GM23338 (cell line): ENCODE results near the gene PDIK1L. TPM values are rescaled to one million over a fixed set of nuclear protein-coding genes. Genes with fewer than 3 reads are reported as not detected.
A peak's percentile ranks its signal among the peaks of the same experiment; 100 is the strongest.

Experiments used
- ATAC-seq: fragments of 200-7000 bp; cut with Tn5 transposase; 3 replicates; pipeline ENCODE4 v1.9.1; 2020
- DNase-seq: peaks from one replicate; pipeline ENCODE4 v3.0.0-alpha.2; 2015; ENCODE audit warnings: low spot score
- H2AFZ ChIP-seq: fragments of 200-600 bp; sonication (generic); 2 replicates; pipeline ENCODE4 v1.8.0; 2016; ENCODE audit warnings: antibody characterized with exemption, mild to moderate bottlenecking, moderate library complexity
- H3F3A ChIP-seq: fragments of 200-600 bp; sonication (generic); replicated peaks from 2 replicates; pipeline ENCODE4 v1.8.0; 2017; ENCODE audit warnings: antibody characterized with exemption, mixed run types, low read depth
- H3K27ac ChIP-seq: fragments of 200-600 bp; sonication (generic); 2 replicates; pipeline ENCODE4 v1.6.1; 2016; ENCODE audit warnings: low read depth
- H3K27me3 ChIP-seq: fragments of 200-600 bp; sonication (generic); 2 replicates; pipeline ENCODE4 v1.8.0; 2016; ENCODE audit warnings: mild to moderate bottlenecking, mixed run types, moderate library complexity; ENCODE audit not compliant: insufficient read depth
- H3K36me3 ChIP-seq: fragments of 200-600 bp; sonication (generic); 2 replicates; pipeline ENCODE4 v1.8.0; 2016; ENCODE audit warnings: mild to moderate bottlenecking; ENCODE audit not compliant: insufficient read depth
- H3K4me1 ChIP-seq: fragments of 200-600 bp; sonication (generic); 2 replicates; pipeline ENCODE4 v1.8.0; 2016; ENCODE audit warnings: mild to moderate bottlenecking, moderate library complexity; ENCODE audit not compliant: insufficient read depth
- H3K4me2 ChIP-seq: fragments of 200-600 bp; sonication (generic); 2 replicates; pipeline ENCODE4 v1.7.1; 2017; ENCODE audit warnings: mixed run types
- H3K4me3 ChIP-seq: fragments of 200-600 bp; sonication (generic); 2 replicates; pipeline ENCODE4 v1.6.1; 2016; ENCODE audit warnings: mixed run types
- H3K79me2 ChIP-seq: fragments of 200-600 bp; sonication (generic); replicated peaks from 2 replicates; pipeline ENCODE4 v1.8.0; 2017; ENCODE audit warnings: mild to moderate bottlenecking; ENCODE audit not compliant: insufficient read depth
- H3K9me2 ChIP-seq: fragments of 200-600 bp; sonication (generic); 2 replicates; pipeline ENCODE4 v1.8.0; 2017; ENCODE audit not compliant: insufficient read depth
- H4K20me1 ChIP-seq: fragments of 200-600 bp; sonication (generic); replicated peaks from 2 replicates; pipeline ENCODE4 v1.8.0; 2017; ENCODE audit warnings: mild to moderate bottlenecking; ENCODE audit not compliant: insufficient read depth
- H3K27ac Mint-ChIP-seq: 2 replicates; pipeline ENCODE4 v1.8.0; 2020; ENCODE audit warnings: inconsistent platforms, mild to moderate bottlenecking, moderate library complexity, mixed read lengths
- H3K27me3 Mint-ChIP-seq: 3 replicates; pipeline ENCODE4 v1.8.0; 2022; ENCODE audit warnings: low read depth, mild to moderate bottlenecking, moderate library complexity, mixed read lengths, inconsistent platforms; ENCODE audit not compliant: insufficient read depth, poor library complexity
- H3K36me3 Mint-ChIP-seq: 3 replicates; pipeline ENCODE4 v1.8.0; 2021; ENCODE audit warnings: low read depth, mild to moderate bottlenecking, inconsistent platforms, moderate library complexity, mixed read lengths
- H3K4me1 Mint-ChIP-seq: 3 replicates; pipeline ENCODE4 v1.8.0; 2020; ENCODE audit warnings: mild to moderate bottlenecking, inconsistent platforms, mixed read lengths
- H3K4me3 Mint-ChIP-seq: 3 replicates; pipeline ENCODE4 v1.8.0; 2021; ENCODE audit warnings: moderate library complexity, mild to moderate bottlenecking, inconsistent platforms, mixed read lengths
- H3K9me3 Mint-ChIP-seq: 3 replicates; pipeline ENCODE4 v1.8.0; 2020; ENCODE audit warnings: moderate library complexity, mild to moderate bottlenecking, inconsistent platforms, mixed read lengths
- CREB1 ChIP-seq: fragments of 250-450 bp; sonication (Bioruptor Pico); IDR thresholded peaks from 2 replicates; pipeline ENCODE4 v1.5.0; 2020; ENCODE audit warnings: low read depth, mild to moderate bottlenecking, moderate library complexity
- ETS1 ChIP-seq: IDR thresholded peaks from 2 replicates; pipeline ENCODE4 v1.6.1; 2016; ENCODE audit warnings: antibody characterized with exemption
- EZH2 ChIP-seq: fragments of 200-600 bp; sonication (generic); IDR thresholded peaks from one replicate; pipeline ENCODE4 v1.8.0; 2017; ENCODE audit warnings: antibody characterized with exemption, mild to moderate bottlenecking, low read depth; ENCODE audit not compliant: unreplicated experiment
- EZH2phosphoT487 ChIP-seq: fragments of 200-600 bp; sonication (generic); IDR thresholded peaks from one replicate; pipeline ENCODE4 v1.8.1; 2018; ENCODE audit warnings: antibody characterized with exemption; ENCODE audit not compliant: unreplicated experiment
- JUNB ChIP-seq: IDR thresholded peaks from one replicate; pipeline ENCODE4 v1.6.1; 2016; ENCODE audit warnings: antibody characterized with exemption; ENCODE audit not compliant: unreplicated experiment
- NANOG ChIP-seq: IDR thresholded peaks from 2 replicates; pipeline ENCODE4 v1.6.1; 2016; ENCODE audit warnings: antibody characterized with exemption, borderline replicate concordance
- POLR2AphosphoS5 ChIP-seq: IDR thresholded peaks from 2 replicates; pipeline ENCODE4 v1.6.1; 2016; ENCODE audit warnings: antibody characterized with exemption, low read depth
- REST ChIP-seq: IDR thresholded peaks from one replicate; pipeline ENCODE4 v1.6.1; 2018; ENCODE audit warnings: antibody characterized with exemption; ENCODE audit not compliant: unreplicated experiment
- STAT1 ChIP-seq: IDR thresholded peaks from one replicate; pipeline ENCODE4 v1.6.1; 2016; ENCODE audit warnings: antibody characterized with exemption; ENCODE audit not compliant: unreplicated experiment
- ZNF114 ChIP-seq: fragments of 250-450 bp; sonication (Bioruptor Pico); IDR thresholded peaks from 2 replicates; pipeline ENCODE4 v1.5.0; 2020; ENCODE audit warnings: mild to moderate bottlenecking, moderate library complexity
- ZNF331 ChIP-seq: fragments of 250-450 bp; sonication (Bioruptor Pico); IDR thresholded peaks from 2 replicates; pipeline ENCODE4 v1.5.0; 2020; ENCODE audit warnings: low read depth, mild to moderate bottlenecking, moderate library complexity
- ZNF462 ChIP-seq: fragments of 250-450 bp; sonication (Bioruptor Pico); IDR thresholded peaks from 2 replicates; pipeline ENCODE4 v1.5.0; 2020; ENCODE audit warnings: mild to moderate bottlenecking, moderate library complexity
- polyA plus RNA-seq: library from polyadenylated mRNA; unstranded; fragments of >200 nt; fragmentation: Nextera tagmentation; extraction: Ambion mirVana; gene quantifications from 2 replicates; pipeline ENCODE4 v1.2.1, GENCODE V29; 2016
- total RNA-seq: library from RNA; depleted of rRNA; stranded (reverse); fragments of >200 nt; shearing (Covaris generic); gene quantifications from 2 replicates; pipeline ENCODE4 v1.2.3, GENCODE V29; 2014
- TF ChIP-seq, protein P1 (sequence below), 2 experiments: fragments of 200-600 bp in 1 of 2; sonication (generic) in 1 of 2; conservative IDR thresholded peaks; 2 replicates each; pipeline versions ENCODE4 v1.5.1 to v1.6.1; 2016 to 2017; ENCODE audit warnings: antibody characterized with exemption in 2 of 2, low read depth in 2 of 2, mild to moderate bottlenecking in 2 of 2, moderate library complexity in 1 of 2

The PDIK1L gene
- total and polyA plus RNA-seq, 2 experiments from 2014 or later, result 1.6 to 3.0 TPM

GRCh38 chr1:26094076-26094669 lies 17.5 kb upstream of the PDIK1L start:
- no peaks in the 10 kb centered on the region for H3K9me2 ChIP-seq
- H3K36me3 ChIP-seq, result no peaks in the 10 kb centered on the region
- peak overlapping the region; percentile 24 for H2AFZ ChIP-seq
- peaks cover 27% of the 10 kb centered on the region for H3K4me1 ChIP-seq
- peaks cover 11% of the 10 kb centered on the region for H3K27me3 Mint-ChIP-seq
- no peak overlapping the region; the same call in 1 of the 2 replicates for H3K4me3 ChIP-seq
- H3K27ac ChIP-seq, result no peak overlapping the region
- H3K27ac Mint-ChIP-seq, result no peak overlapping the region
- DNase-seq, result peak; percentile 43
- peak overlapping the region; percentile 49 for H3K4me2 ChIP-seq
- H3F3A ChIP-seq, result 0 out of 2 replicates have a peak, but pooled peaks cover 2% of the 10 kb centered on the region
- no peak overlapping the region for H3K4me3 Mint-ChIP-seq
- H3K36me3 Mint-ChIP-seq, result no peaks in the 10 kb centered on the region
- TF ChIP-seq, protein P1, sequence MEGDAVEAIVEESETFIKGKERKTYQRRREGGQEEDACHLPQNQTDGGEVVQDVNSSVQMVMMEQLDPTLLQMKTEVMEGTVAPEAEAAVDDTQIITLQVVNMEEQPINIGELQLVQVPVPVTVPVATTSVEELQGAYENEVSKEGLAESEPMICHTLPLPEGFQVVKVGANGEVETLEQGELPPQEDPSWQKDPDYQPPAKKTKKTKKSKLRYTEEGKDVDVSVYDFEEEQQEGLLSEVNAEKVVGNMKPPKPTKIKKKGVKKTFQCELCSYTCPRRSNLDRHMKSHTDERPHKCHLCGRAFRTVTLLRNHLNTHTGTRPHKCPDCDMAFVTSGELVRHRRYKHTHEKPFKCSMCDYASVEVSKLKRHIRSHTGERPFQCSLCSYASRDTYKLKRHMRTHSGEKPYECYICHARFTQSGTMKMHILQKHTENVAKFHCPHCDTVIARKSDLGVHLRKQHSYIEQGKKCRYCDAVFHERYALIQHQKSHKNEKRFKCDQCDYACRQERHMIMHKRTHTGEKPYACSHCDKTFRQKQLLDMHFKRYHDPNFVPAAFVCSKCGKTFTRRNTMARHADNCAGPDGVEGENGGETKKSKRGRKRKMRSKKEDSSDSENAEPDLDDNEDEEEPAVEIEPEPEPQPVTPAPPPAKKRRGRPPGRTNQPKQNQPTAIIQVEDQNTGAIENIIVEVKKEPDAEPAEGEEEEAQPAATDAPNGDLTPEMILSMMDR (conservative IDR thresholded peaks at IDR 0.05; ENCODE audit: low read depth in 2 of 2), result no peak
- no peak for TF ChIP-seq JUNB
- no peak for TF ChIP-seq CREB1 (CRISPR knock-in tag)
- no peak for TF ChIP-seq EZH2phosphoT487
- TF ChIP-seq ZNF114 (CRISPR knock-in tag), result no peak
- TF ChIP-seq ETS1, result no peak
- no peak for TF ChIP-seq STAT1
- TF ChIP-seq ZNF331 (CRISPR knock-in tag), result no peak
- no peak for TF ChIP-seq POLR2AphosphoS5
- no peak for TF ChIP-seq ZNF462 (CRISPR knock-in tag)
- no peak for TF ChIP-seq NANOG
- TF ChIP-seq REST, result no peak
- TF ChIP-seq EZH2, result no peak
- no peaks in the 10 kb centered on the region; the same call in 1 of the 2 replicates for H3K27me3 ChIP-seq
- H3K4me1 Mint-ChIP-seq, result peaks cover 28% of the 10 kb centered on the region
- H3K9me3 Mint-ChIP-seq, result no peaks in the 10 kb centered on the region
- H3K79me2 ChIP-seq, result no peaks in the 10 kb centered on the region
- H4K20me1 ChIP-seq, result no peaks in the 10 kb centered on the region
- ATAC-seq, result peak; percentile 45
